Spleen (tissue), 11 donors: Measurements from ENCODE around the gene CAMK1D. TPM values are rescaled to one million over a fixed set of nuclear protein-coding genes. Genes with fewer than 3 reads are reported as not detected.
A peak's percentile ranks its signal among the peaks of the same experiment; 100 is the strongest.

Experiments
- DNase-seq: peaks from one replicate; pipeline ENCODE4 v3.0.0-alpha.2; 2020
- H3K27ac ChIP-seq, 8 donors: fragments of 200-600 bp; sonication (generic) in 7 of 8; 1 replicate in 4 of 8; 2 replicates in 4 of 8; pipeline versions ENCODE4 v1.5.0 to v1.8.0; 2016 to 2021; ENCODE audit warnings: inconsistent platforms in 4 of 8, mild to moderate bottlenecking in 4 of 8, moderate library complexity in 1 of 8
- H3K27me3 ChIP-seq, 7 donors: fragments of 200-600 bp; sonication (generic) in 6 of 7; replicated peaks in 1 of 7; 1 replicate in 4 of 7; 2 replicates in 3 of 7; pipeline versions ENCODE4 v1.5.0 to v1.8.0; 2016 to 2021; ENCODE audit warnings: inconsistent platforms in 3 of 7, mild to moderate bottlenecking in 1 of 7
- H3K36me3 ChIP-seq, 6 donors: fragments of 200-600 bp; sonication (generic) in 5 of 6; 1 replicate in 4 of 6; 2 replicates in 2 of 6; pipeline versions ENCODE4 v1.5.0 to v1.8.0; 2016 to 2021; ENCODE audit warnings: inconsistent platforms in 2 of 6
- H3K4me1 ChIP-seq, 6 donors: fragments of 200-600 bp; sonication (generic) in 5 of 6; 1 replicate in 3 of 6; 2 replicates in 3 of 6; pipeline versions ENCODE4 v1.5.0 to v1.8.0; 2016 to 2021; ENCODE audit warnings: inconsistent platforms in 3 of 6
- H3K4me3 ChIP-seq, 8 donors: fragments of 200-600 bp; sonication (generic) in 7 of 8; 1 replicate in 4 of 8; 2 replicates in 4 of 8; pipeline versions ENCODE4 v1.5.0 to v1.8.0; 2016 to 2021; ENCODE audit warnings: inconsistent platforms in 4 of 8, mild to moderate bottlenecking in 4 of 8, moderate library complexity in 2 of 8
- H3K9me3 ChIP-seq, 8 donors: fragments of 200-600 bp; sonication (generic) in 7 of 8; 1 replicate in 4 of 8; 2 replicates in 4 of 8; pipeline versions ENCODE4 v1.5.0 to v1.8.0; 2016 to 2021; ENCODE audit warnings: inconsistent platforms in 4 of 8
- POLR2A ChIP-seq, 3 donors: fragments of 450-650 bp; IDR thresholded peaks; one replicate each; pipeline ENCODE4 v1.5.1; 2017; ENCODE audit warnings: antibody characterized with exemption in 3 of 3, mild to moderate bottlenecking in 1 of 3
- POLR2AphosphoS5 ChIP-seq, 3 donors: sonication (generic); formaldehyde crosslinking; IDR thresholded peaks; one replicate each; pipeline ENCODE4 v1.5.1; 2017; ENCODE audit warnings: antibody characterized with exemption in 3 of 3
- WGBS, 5 donors: extraction: QIAGEN DNeasy Blood & Tissue Kit in 3 of 5; methylation state at CpG; one replicate each; pipeline versions ENCODE4 v1.1.5 to v1.1.7; 2013 to 2018; 5-methylcytosine and 5-hydroxymethylcytosine counted together
- intact Hi-C: fragments of 100-400 bp; cut with DNase I; formaldehyde crosslinking; loops from one replicate; pipeline ENCODE4 v1.15.0; 2023; ENCODE audit warnings: low total_unique reads
- polyA plus RNA-seq, 3 donors: library from polyadenylated mRNA; stranded (reverse); fragments of 200-250 nt; gene quantifications; one replicate each; pipeline ENCODE4 v1.2.1, GENCODE V29; 2013
- total RNA-seq, 7 donors: library from RNA; depleted of rRNA in 3 of 7; stranded (reverse); fragments of >200 nt in 3 of 7; fragmentation: NEBNext Ultra II Directional in 4 of 7; extraction: Animal tissue kit (Norgen Biotek cat#: 25700) in 4 of 7; gene quantifications; one replicate each; pipeline versions ENCODE4 v1.1.0 to v1.2.1, GENCODE V29; 2016 to 2021
- TF ChIP-seq, protein P1 (sequence below), 11 experiments: fragments of 200-600 bp in 7 of 11; fragments of 450-650 bp in 4 of 11; sonication (generic) in 4 of 11; IDR thresholded peaks in 8 of 11; conservative IDR thresholded peaks in 3 of 11; 1 replicate in 7 of 11; 2 replicates in 4 of 11; pipeline versions ENCODE4 v1.4.0 to v1.8.0; 2016 to 2021; ENCODE audit warnings: antibody characterized with exemption in 11 of 11, inconsistent platforms in 4 of 11, mild to moderate bottlenecking in 1 of 11
- donor health status: healthy with polysubstance abuse.
- donor health status: DM: no; HTN: no; CAD: no; lungs with moderate emphysema.
- donor health status: DM: no; HTN: no; CAD: no.
- donor health status: Bipolar disorder and iron deficiency.
- donor health status: healthy.
- donor health status: DM: no; HTN: no; CAD: no.
- donor health status: DM: yes; HTN: yes; CAD: no.

CAMK1D gene
- total and polyA plus RNA-seq, 10 donors, result 6.8 to 34.5 (median 20.0) TPM

DNA sequence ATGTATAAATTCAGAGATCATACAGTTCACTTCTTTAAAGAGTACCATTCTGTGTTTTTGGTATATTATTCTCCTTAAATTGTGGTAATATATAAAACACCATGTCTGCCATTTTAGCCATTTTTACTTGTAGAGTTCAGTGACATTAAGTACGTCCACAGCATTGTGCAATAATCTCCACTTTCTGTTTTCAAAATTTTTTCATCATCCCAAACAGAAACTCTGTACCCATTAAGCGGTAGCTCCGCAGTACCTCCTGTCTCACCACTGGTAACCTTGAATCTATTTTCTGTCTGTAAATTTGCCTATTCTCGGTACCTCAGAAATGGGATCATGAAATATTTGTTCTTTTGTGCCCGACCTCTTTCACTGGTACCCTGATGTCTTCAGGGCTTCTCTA, 60.3 kb downstream of the CAMK1D start:
- Histone ChIP-seq H3K4me1 (peaks cover 0 to 17% (median 2%) of the 10 kb centered on the region in 6 donors), H3K27ac (no peak overlapping the region), H3K27me3 (no peaks in the 10 kb centered on the region), H3K4me3 (no peak overlapping the region), H3K9me3 (no peaks in the 10 kb centered on the region), H3K36me3 (peaks cover 0 to 12% (median 0%) of the 10 kb centered on the region in 6 donors)
- DNase-seq, result no peak
- 85 to 95% (median 86%) methylated on average over 5 of the region's 5 CpGs for WGBS, 5 donors
- intact Hi-C loops, result no loop called here
- TF ChIP-seq POLR2AphosphoS5 (IDR thresholded peaks at IDR 0.05) (no peak), POLR2A (IDR thresholded peaks at IDR 0.05) (no peak)
- TF ChIP-seq, protein P1, sequence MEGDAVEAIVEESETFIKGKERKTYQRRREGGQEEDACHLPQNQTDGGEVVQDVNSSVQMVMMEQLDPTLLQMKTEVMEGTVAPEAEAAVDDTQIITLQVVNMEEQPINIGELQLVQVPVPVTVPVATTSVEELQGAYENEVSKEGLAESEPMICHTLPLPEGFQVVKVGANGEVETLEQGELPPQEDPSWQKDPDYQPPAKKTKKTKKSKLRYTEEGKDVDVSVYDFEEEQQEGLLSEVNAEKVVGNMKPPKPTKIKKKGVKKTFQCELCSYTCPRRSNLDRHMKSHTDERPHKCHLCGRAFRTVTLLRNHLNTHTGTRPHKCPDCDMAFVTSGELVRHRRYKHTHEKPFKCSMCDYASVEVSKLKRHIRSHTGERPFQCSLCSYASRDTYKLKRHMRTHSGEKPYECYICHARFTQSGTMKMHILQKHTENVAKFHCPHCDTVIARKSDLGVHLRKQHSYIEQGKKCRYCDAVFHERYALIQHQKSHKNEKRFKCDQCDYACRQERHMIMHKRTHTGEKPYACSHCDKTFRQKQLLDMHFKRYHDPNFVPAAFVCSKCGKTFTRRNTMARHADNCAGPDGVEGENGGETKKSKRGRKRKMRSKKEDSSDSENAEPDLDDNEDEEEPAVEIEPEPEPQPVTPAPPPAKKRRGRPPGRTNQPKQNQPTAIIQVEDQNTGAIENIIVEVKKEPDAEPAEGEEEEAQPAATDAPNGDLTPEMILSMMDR (IDR thresholded peaks at IDR 0.05 in 8 of 11, conservative IDR thresholded peaks at IDR 0.05 in 3 of 11), result no peak

DNA sequence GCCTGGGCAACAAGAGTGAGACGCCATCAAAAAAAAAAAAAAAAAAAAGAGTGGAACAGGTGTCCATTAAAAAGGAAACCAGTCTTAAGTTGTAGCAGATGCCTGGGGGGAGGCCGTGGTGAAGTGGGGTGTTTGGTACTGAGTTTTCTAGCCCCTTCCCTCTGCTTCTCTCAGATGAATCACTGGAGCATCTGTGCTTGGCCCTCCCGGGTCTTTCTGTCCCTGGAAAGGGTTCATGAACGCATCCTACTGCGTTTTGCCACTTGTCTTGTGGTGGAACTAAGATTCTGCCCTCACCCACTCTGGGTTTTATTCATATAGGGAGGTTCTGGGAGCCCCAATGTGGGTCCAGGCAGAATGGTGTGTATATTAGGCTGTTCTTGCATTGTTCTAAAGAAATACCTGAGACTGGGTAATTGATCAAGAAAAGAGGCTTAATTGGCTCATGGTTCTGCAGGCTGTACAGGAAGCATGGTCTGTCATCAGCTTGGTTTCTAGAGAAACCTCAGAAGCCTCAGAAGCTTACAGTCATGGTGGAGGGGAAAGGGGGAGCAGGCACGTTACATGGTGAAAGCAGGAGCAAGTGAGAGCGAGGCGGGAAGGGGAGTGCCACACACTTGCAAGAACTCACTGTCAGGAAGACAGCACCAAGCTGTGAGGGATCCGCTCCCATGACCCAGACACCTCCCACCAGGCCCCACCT, 63.5 kb downstream of the CAMK1D start:
- WGBS, 5 donors, result 62 to 85% (median 81%) methylated on average over 8 to 9 of the region's 9 CpGs
- TF ChIP-seq POLR2A (IDR thresholded peaks at IDR 0.05), result no peak
- no peak for TF ChIP-seq POLR2AphosphoS5 (IDR thresholded peaks at IDR 0.05)
- TF ChIP-seq, protein P1 (IDR thresholded peaks at IDR 0.05 in 8 of 11, conservative IDR thresholded peaks at IDR 0.05 in 3 of 11), result no peak
- Histone ChIP-seq H3K4me1 (peaks cover 0 to 41% (median 13%) of the 10 kb centered on the region in 6 donors), H3K4me3 (no peak overlapping the region), H3K36me3 (no peaks in the 10 kb centered on the region), H3K27ac (no peak overlapping the region), H3K9me3 (no peaks in the 10 kb centered on the region), H3K27me3 (no peaks in the 10 kb centered on the region)
- intact Hi-C loops, result no loop called here
- DNase-seq, result peak; percentile 53

DNA sequence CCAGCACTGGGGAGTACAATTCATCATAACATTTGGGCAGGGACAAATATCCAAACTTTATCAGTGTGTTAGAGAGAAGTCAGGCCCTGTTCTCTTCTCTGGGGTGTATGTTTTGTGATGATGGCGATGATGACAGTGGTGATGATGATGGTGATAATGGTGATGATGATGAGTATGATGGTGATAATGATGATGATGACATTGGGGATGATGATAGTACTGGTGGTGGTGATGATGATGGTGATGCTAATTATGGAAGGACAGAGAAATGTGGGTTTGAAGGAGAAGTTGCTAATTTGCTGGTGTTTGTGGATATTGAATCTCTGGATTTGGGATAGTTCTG, 64.0 kb downstream of the CAMK1D start:
- Histone ChIP-seq H3K27me3 (no peaks in the 10 kb centered on the region), H3K27ac (peak overlapping the region in 1 of 8 donors; percentile 1), H3K4me1 (peaks cover 0 to 46% (median 13%) of the 10 kb centered on the region in 6 donors), H3K9me3 (no peaks in the 10 kb centered on the region), H3K36me3 (no peaks in the 10 kb centered on the region), H3K4me3 (no peak overlapping the region)
- TF ChIP-seq POLR2AphosphoS5 (IDR thresholded peaks at IDR 0.05) (no peak), POLR2A (IDR thresholded peaks at IDR 0.05) (no peak)
- TF ChIP-seq, protein P1 (IDR thresholded peaks at IDR 0.05 in 8 of 11, conservative IDR thresholded peaks at IDR 0.05 in 3 of 11), result no peak
- intact Hi-C loops, result no loop called here
- 87 to 96% (median 90%) methylated on average over 1 of the region's 1 CpG for WGBS, 5 donors
- no peak for DNase-seq

DNA sequence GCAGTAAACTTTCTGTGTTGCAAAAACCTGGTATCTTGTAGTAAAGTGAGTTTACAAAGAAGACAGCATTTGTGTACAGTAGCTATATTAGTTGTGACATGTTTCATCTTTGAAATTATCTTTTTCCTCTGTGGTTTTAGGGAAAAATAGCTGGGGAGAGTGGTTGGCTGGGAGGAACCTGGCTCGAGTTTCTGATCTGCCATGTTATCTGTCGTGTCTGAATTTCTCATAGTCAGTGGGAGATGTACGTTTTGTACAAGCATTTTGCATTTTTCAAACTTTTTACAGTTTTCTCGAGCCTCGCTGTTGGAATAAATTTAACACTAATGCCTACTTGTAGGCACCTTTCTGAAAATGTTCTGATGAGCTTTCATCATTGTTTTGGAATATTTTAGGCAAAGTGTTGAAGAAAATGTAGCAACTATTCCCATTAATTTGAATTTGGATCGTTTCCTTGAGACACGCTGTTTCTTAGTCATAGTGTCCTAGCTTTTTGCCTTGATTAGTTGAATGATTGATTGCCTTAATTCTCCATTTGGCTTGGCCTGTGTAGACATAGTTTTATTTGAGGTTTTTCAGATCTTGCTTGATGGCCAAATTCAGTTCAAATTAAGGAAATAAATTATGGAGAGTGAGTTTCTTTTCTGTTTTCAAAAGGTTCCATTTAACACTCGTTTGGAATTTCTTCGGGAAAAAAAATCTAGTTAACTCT, 65.1 kb downstream of the CAMK1D start:
- Histone ChIP-seq H3K9me3 (no peaks in the 10 kb centered on the region), H3K4me3 (no peak overlapping the region), H3K36me3 (no peaks in the 10 kb centered on the region), H3K4me1 (peaks cover 0 to 57% (median 13%) of the 10 kb centered on the region in 6 donors), H3K27me3 (no peaks in the 10 kb centered on the region), H3K27ac (peak overlapping the region in 3 of 8 donors; percentile 4 to 32 (median 26))
- TF ChIP-seq POLR2AphosphoS5 (IDR thresholded peaks at IDR 0.05), result no peak
- TF ChIP-seq POLR2A (IDR thresholded peaks at IDR 0.05), result no peak
- no peak for DNase-seq
- 72 to 83% (median 78%) methylated on average over 9 of the region's 9 CpGs for WGBS, 5 donors
- intact Hi-C loops, result no loop called here
